ENCODE measurements around the gene NHLRC4.

DNA sequence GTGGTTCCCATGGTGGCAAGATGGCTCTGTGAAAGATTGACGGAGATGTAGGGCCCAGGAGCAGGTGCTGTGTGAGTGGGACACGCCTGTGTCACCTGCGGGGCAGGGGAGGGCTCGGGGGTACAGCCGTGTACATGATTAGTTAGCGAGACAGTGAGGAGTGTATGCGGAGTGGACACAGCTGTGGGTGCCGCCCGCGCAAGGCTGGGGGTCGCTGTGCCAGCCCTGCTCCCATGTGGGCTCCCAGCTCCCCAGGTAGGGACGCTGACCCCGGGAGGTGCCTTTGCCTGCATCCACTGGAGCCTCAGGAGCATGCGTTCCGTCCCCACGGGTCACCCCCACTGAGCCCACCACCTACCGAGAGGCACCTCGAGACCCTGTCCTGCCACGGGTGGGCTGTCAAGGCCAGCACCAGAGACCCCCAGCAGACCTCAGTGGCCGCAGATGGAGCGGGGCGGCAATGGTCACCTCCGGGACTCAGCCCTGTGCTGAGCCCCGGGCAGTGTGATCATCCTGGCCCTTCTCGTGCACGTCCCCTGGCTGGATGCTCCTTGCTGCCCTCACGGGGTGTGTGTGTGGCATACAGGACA lies 31.9 kb upstream of the NHLRC4 start:
- TF ChIP-seq POLR2A (IDR thresholded peaks at IDR 0.05; ENCODE audit: low read depth, low read length) (no peak), TAF1 (IDR thresholded peaks at IDR 0.05; ENCODE audit: low read depth, low read length) (no peak), POLR2AphosphoS5 (IDR thresholded peaks at IDR 0.05; ENCODE audit: low read depth, low read length) (no peak)
